ENCODE data around the gene DRD4.

Gene DRD4

DNA sequence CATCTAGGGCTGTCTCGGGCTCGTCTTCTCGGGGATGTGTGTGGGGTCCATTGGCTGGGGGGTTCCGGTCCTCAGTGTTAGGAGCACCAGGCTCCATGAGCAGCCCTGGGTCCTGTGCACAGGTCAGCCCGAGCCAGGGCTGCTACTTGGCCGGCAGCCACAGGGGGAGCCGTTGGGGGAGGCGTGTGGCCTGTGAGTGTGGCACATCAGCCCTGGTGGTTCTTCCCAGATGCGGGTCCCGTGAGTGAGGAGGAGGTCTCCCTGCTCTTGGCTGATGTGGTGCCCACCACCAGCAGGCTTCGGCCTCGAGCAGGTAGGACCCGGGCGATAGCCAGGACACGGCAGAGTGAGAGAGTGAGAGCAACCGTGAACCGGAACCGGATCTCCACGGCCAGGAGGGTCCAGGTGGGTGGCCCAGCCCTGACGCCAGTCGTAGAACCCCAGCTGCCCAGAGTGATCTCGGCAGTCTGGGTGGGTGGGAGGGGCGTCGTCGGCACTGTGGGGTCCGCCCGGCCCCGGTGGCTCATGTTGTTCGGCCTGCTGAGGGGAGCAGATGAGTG, 39.8 kb upstream of the DRD4 start:
- no peak overlapping the region for H3K27ac ChIP-seq (ENCODE audit: low read depth, low read length)
- H3K9me3 ChIP-seq (ENCODE audit: control insufficient read depth in 1 of 2, low read length in 2 of 2): no peaks in the 10 kb centered on the region
- no peak overlapping the region for H3K4me3 ChIP-seq (ENCODE audit: low read depth in 1 of 2, low read length in 2 of 2)
- no peaks in the 10 kb centered on the region for H3K27me3 ChIP-seq (ENCODE audit: control insufficient read depth in 1 of 2, insufficient read depth in 2 of 2, low read length in 2 of 2)
- no peaks in the 10 kb centered on the region for H3K4me1 ChIP-seq (ENCODE audit: control insufficient read depth in 1 of 2, insufficient read depth in 2 of 2, low read length in 2 of 2)
- peaks cover 48 to 85% of the 10 kb centered on the region in 2 donors for H3K36me3 ChIP-seq (ENCODE audit: control insufficient read depth in 1 of 2, insufficient read depth in 2 of 2, low read length in 2 of 2)
- H3K9ac ChIP-seq (ENCODE audit: low read depth in 1 of 2, low read length in 2 of 2): no peak overlapping the region

DNA sequence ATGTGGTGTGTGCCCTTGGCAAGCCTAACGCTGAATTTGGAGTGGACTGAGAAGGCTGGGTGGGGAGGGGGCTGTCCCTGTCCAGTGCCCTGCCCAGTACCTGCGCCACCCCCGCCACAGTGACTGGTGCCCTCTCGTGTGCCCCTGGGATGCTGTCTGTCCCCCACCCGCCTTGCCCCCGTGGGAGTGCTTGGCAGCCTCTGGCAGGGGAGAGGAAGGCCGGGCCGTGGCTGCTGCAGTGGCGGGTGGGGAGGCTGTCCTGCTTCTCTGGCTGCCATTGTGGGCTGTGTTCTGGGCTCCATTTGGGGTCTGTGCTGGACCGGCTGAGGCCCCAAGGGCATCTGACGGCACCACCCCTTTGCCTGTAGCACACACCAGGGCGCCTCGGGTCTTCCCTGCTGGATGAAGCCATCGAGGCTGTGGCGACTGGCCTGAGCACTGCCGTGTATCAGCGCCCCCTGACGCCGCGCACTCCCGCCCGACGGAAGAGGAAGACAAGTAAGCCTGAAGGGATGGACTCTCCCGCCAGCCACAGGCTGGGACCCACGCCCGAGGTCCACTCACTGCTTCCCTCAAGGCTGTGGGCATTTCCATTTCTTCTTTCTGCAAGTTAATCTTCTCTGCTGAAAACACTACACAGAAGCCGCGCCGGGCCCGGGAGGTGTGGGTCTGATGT, 38.9 kb upstream of the DRD4 start:
- Histone ChIP-seq H3K9me3 (ENCODE audit: control insufficient read depth in 1 of 2, low read length in 2 of 2) (no peaks in the 10 kb centered on the region), H3K9ac (ENCODE audit: low read depth in 1 of 2, low read length in 2 of 2) (no peak overlapping the region), H3K27me3 (ENCODE audit: control insufficient read depth in 1 of 2, insufficient read depth in 2 of 2, low read length in 2 of 2) (no peaks in the 10 kb centered on the region), H3K4me3 (ENCODE audit: low read depth in 1 of 2, low read length in 2 of 2) (no peak overlapping the region), H3K36me3 (ENCODE audit: control insufficient read depth in 1 of 2, insufficient read depth in 2 of 2, low read length in 2 of 2) (peaks cover 41 to 83% of the 10 kb centered on the region in 2 donors), H3K4me1 (ENCODE audit: control insufficient read depth in 1 of 2, insufficient read depth in 2 of 2, low read length in 2 of 2) (no peaks in the 10 kb centered on the region), H3K27ac (ENCODE audit: low read depth, low read length) (no peak overlapping the region)

DNA sequence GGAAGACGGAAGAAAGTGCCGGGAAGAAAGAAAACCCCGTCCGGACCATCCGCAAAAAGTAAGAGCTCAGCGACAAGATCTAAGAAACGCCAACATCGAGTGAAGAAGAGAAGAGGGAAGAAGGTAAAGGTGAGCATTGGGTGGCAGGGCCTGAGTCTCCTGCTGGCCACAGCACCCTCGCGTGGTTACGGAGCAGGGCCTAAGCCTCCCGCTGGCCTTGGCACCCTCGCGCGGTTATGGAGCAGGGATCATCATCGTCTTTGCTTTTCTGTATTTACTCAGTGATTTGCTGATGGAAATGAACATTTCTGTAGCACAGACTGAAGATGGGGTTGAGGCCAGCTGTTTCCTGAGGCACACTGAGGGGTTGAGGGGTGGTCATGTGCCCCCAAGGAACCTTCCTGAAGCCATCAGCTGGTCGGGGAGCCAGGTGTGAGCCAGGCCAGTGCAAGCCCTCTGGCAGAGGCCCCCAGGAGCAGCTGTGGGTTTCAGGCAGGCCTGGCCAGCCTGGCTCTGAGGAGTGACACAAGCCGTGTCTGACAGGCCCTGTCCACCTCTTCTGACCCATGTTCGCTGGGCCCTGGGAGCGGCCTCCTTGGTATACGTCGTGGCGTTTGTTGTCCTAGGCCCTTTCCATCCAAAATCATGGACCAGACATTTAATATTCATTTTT, 35.4 kb upstream of the DRD4 start:
- H3K4me3 ChIP-seq (ENCODE audit: low read depth in 1 of 2, low read length in 2 of 2): no peak overlapping the region
- no peaks in the 10 kb centered on the region for H3K4me1 ChIP-seq (ENCODE audit: control insufficient read depth in 1 of 2, insufficient read depth in 2 of 2, low read length in 2 of 2)
- no peaks in the 10 kb centered on the region for H3K9me3 ChIP-seq (ENCODE audit: control insufficient read depth in 1 of 2, low read length in 2 of 2)
- no peak overlapping the region for H3K27ac ChIP-seq (ENCODE audit: low read depth, low read length)
- no peaks in the 10 kb centered on the region for H3K27me3 ChIP-seq (ENCODE audit: control insufficient read depth in 1 of 2, insufficient read depth in 2 of 2, low read length in 2 of 2)
- H3K36me3 ChIP-seq (ENCODE audit: control insufficient read depth in 1 of 2, insufficient read depth in 2 of 2, low read length in 2 of 2): peaks cover 45 to 83% of the 10 kb centered on the region in 2 donors
- H3K9ac ChIP-seq (ENCODE audit: low read depth in 1 of 2, low read length in 2 of 2): no peak overlapping the region

DNA sequence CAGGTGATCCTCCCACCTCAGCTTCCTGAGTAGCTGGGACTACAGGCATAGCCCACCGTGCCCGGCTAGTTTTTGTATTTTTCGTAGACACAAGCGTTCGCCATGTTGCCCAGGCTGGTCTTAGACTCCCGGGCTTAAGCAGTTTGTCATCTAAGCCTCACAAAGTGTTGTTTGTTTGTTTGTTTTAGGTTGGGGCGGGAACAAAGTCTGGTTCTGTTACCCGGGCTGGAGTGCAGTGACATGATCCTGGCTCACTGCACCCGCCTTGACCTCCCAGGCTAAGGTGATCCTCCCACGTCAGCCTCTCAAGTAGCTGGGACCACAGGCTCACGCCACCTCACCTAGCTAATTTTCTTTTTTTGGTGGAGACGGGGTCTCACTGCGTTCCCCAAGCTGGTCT, 33.9 kb upstream of the DRD4 start:
- H3K9me3 ChIP-seq (ENCODE audit: control insufficient read depth in 1 of 2, low read length in 2 of 2): no peaks in the 10 kb centered on the region
- H3K36me3 ChIP-seq (ENCODE audit: control insufficient read depth in 1 of 2, insufficient read depth in 2 of 2, low read length in 2 of 2): peaks cover 50 to 84% of the 10 kb centered on the region in 2 donors
- H3K27ac ChIP-seq (ENCODE audit: low read depth, low read length): no peak overlapping the region
- H3K27me3 ChIP-seq (ENCODE audit: control insufficient read depth in 1 of 2, insufficient read depth in 2 of 2, low read length in 2 of 2): no peaks in the 10 kb centered on the region
- no peak overlapping the region for H3K4me3 ChIP-seq (ENCODE audit: low read depth in 1 of 2, low read length in 2 of 2)
- no peak overlapping the region for H3K9ac ChIP-seq (ENCODE audit: low read depth in 1 of 2, low read length in 2 of 2)
- H3K4me1 ChIP-seq (ENCODE audit: control insufficient read depth in 1 of 2, insufficient read depth in 2 of 2, low read length in 2 of 2): no peaks in the 10 kb centered on the region

DNA sequence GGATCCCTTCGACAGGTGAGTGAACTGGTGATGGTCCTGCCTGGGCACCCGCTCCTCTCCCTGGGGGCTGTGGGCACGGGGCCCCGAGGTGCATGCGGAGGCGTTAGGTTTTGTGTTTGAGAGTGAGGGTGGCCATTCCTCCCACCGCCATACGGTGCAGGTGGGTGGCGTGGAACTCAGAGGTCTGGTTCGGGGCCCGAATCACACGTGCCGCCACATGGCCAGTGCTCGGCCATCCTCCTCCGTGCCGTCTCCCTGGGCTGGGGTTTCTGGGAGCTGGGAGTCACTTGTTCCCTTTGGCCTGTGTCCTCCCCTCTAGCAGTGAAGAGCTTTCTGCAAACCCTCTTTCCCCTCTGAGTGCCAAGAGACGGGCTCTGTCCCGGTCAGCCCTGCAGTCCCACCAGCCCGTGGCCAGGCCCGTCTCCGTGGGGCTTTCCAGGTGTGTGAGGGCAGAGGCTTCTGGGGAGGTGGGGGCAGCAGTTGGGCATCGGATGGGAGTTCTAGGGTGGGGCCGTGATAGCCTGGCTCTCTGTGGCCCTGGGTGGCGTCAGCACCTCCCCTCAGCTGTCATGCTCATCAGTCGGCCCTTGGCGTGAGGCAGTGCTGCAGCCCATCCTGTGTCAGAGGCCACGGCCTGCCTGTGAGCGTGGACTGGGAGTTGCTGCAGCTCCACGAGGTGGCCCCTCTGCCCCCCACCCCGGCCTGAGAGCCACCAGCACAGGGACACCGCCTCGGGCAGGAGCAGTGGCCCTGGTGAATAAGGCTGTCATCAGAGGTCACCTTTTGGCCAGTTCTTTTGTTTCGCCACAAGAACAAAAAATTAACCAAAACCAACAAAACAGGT, 31.6 kb upstream of the DRD4 start:
- Histone ChIP-seq H3K27me3 (ENCODE audit: control insufficient read depth in 1 of 2, insufficient read depth in 2 of 2, low read length in 2 of 2) (no peaks in the 10 kb centered on the region), H3K36me3 (ENCODE audit: control insufficient read depth in 1 of 2, insufficient read depth in 2 of 2, low read length in 2 of 2) (peaks cover 58 to 90% of the 10 kb centered on the region in 2 donors), H3K9me3 (ENCODE audit: control insufficient read depth in 1 of 2, low read length in 2 of 2) (no peaks in the 10 kb centered on the region), H3K4me1 (ENCODE audit: control insufficient read depth in 1 of 2, insufficient read depth in 2 of 2, low read length in 2 of 2) (peaks cover 0 to 1% of the 10 kb centered on the region in 2 donors), H3K9ac (ENCODE audit: low read depth in 1 of 2, low read length in 2 of 2) (no peak overlapping the region), H3K4me3 (ENCODE audit: low read depth in 1 of 2, low read length in 2 of 2) (no peak overlapping the region), H3K27ac (ENCODE audit: low read depth, low read length) (no peak overlapping the region)

DNA sequence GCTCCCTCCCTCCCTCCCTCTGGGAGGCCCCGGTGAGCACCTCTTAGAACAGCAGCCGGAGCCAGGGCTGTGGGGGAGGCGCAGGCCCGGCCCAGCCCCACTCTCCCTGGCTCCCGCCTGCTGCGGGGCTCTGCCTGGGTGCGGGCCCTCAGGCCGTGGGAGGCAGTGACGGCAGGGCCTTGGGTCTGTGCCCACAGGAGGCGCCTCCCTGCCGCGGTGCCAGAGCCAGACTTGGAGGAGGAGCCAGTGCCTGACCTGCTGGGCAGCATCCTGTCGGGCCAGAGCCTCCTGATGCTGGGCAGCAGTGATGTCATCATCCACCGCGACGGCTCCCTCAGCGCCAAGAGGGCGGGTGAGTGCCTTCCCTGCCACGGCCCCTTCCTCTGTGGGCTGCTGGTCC, 30.8 kb upstream of the DRD4 start:
- Histone ChIP-seq H3K27me3 (ENCODE audit: control insufficient read depth in 1 of 2, insufficient read depth in 2 of 2, low read length in 2 of 2) (no peaks in the 10 kb centered on the region), H3K9me3 (ENCODE audit: control insufficient read depth in 1 of 2, low read length in 2 of 2) (no peaks in the 10 kb centered on the region), H3K4me3 (ENCODE audit: low read depth in 1 of 2, low read length in 2 of 2) (no peak overlapping the region), H3K9ac (ENCODE audit: low read depth in 1 of 2, low read length in 2 of 2) (no peak overlapping the region), H3K27ac (ENCODE audit: low read depth, low read length) (no peak overlapping the region), H3K4me1 (ENCODE audit: control insufficient read depth in 1 of 2, insufficient read depth in 2 of 2, low read length in 2 of 2) (peaks cover 5 to 8% of the 10 kb centered on the region in 2 donors), H3K36me3 (ENCODE audit: control insufficient read depth in 1 of 2, insufficient read depth in 2 of 2, low read length in 2 of 2) (peaks cover 64 to 93% of the 10 kb centered on the region in 2 donors)

DNA sequence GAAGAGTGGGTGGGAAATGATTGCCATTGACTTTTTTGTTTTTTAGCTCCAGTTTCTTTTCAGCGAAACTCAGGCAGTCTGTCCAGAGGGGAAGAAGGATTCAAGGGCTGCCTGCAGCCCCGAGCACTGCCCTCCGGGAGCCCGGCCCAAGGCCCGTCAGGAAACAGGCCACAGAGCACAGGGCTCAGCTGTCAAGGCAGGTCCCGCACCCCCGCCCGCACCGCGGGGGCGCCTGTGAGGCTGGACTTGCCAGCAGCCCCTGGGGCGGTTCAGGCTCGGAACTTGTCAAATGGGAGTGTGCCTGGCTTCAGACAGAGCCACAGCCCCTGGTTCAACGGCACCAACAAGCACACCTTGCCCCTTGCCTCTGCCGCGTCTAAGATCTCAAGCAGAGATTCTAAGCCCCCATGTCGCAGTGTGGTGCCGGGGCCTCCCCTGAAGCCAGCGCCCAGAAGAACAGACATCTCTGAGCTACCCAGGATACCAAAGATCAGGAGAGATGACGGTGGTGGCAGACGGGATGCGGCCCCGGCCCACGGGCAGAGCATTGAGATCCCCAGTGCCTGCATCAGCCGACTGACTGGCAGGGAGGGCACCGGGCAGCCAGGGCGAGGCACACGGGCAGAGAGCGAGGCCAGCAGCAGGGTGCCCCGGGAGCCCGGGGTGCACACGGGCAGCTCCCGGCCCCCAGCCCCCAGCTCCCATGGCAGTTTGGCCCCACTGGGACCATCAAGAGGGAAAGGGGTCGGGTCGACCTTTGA, 29.9 kb upstream of the DRD4 start:
- Histone ChIP-seq H3K9me3 (ENCODE audit: control insufficient read depth in 1 of 2, low read length in 2 of 2) (no peaks in the 10 kb centered on the region), H3K36me3 (ENCODE audit: control insufficient read depth in 1 of 2, insufficient read depth in 2 of 2, low read length in 2 of 2) (peaks cover 64 to 93% of the 10 kb centered on the region in 2 donors), H3K4me3 (ENCODE audit: low read depth in 1 of 2, low read length in 2 of 2) (no peak overlapping the region), H3K4me1 (ENCODE audit: control insufficient read depth in 1 of 2, insufficient read depth in 2 of 2, low read length in 2 of 2) (peaks cover 15% of the 10 kb centered on the region in 2 donors), H3K27me3 (ENCODE audit: control insufficient read depth in 1 of 2, insufficient read depth in 2 of 2, low read length in 2 of 2) (no peaks in the 10 kb centered on the region), H3K9ac (ENCODE audit: low read depth in 1 of 2, low read length in 2 of 2) (no peak overlapping the region), H3K27ac (ENCODE audit: low read depth, low read length) (no peak overlapping the region)

DNA sequence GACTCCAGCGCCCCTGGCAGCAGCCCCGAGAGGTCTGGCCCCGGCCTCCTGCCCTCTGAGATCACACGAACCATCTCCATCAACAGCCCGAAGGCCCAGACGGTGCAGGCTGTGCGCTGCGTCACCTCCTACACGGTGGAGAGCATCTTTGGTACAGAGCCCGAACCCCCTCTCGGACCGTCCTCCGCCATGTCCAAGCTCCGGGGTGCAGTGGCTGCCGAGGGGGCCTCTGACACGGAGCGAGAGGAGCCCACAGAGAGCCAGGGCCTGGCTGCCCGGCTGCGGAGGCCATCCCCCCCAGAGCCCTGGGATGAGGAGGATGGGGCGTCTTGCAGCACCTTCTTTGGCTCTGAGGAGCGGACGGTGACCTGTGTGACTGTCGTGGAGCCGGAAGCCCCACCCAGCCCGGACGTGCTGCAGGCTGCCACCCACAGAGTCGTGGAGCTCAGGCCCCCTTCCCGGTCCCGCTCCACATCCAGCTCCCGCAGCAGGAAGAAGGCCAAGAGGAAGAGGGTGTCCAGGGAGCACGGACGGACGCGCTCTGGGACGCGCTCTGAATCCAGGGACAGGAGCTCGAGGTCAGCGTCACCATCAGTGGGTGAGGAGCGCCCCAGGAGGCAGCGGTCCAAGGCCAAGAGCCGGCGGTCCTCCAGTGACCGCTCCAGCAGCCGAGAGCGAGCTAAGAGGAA, 29.0 kb upstream of the DRD4 start:
- Histone ChIP-seq H3K27ac (ENCODE audit: low read depth, low read length) (no peak overlapping the region), H3K4me3 (ENCODE audit: low read depth in 1 of 2, low read length in 2 of 2) (no peak overlapping the region), H3K4me1 (ENCODE audit: control insufficient read depth in 1 of 2, insufficient read depth in 2 of 2, low read length in 2 of 2) (peaks cover 24 to 25% of the 10 kb centered on the region in 2 donors)

DNA sequence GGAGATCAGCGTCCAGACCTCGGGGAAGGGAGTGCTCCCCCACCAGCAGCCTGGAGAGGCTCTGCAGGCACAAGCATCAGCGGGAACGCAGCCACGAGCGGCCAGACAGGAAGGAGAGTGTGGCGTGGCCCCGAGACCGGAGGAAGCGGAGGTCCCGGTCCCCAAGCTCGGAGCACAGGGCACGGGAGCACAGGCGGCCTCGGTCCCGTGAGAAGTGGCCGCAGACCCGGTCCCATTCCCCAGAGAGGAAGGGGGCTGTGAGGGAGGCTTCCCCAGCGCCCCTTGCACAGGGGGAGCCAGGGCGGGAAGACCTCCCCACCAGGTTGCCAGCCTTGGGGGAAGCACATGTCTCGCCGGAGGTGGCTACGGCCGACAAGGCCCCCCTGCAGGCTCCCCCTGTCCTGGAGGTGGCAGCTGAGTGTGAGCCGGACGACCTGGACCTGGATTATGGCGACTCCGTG, 28.2 kb upstream of the DRD4 start:
- Histone ChIP-seq H3K4me1 (ENCODE audit: control insufficient read depth in 1 of 2, insufficient read depth in 2 of 2, low read length in 2 of 2) (peaks cover 29% of the 10 kb centered on the region in 2 donors), H3K27ac (ENCODE audit: low read depth, low read length) (no peak overlapping the region), H3K9me3 (ENCODE audit: control insufficient read depth in 1 of 2, low read length in 2 of 2) (no peaks in the 10 kb centered on the region), H3K36me3 (ENCODE audit: control insufficient read depth in 1 of 2, insufficient read depth in 2 of 2, low read length in 2 of 2) (peaks cover 65 to 94% of the 10 kb centered on the region in 2 donors), H3K4me3 (ENCODE audit: low read depth in 1 of 2, low read length in 2 of 2) (no peak overlapping the region), H3K27me3 (ENCODE audit: control insufficient read depth in 1 of 2, insufficient read depth in 2 of 2, low read length in 2 of 2) (no peaks in the 10 kb centered on the region), H3K9ac (ENCODE audit: low read depth in 1 of 2, low read length in 2 of 2) (no peak overlapping the region)

More for the DNA sequence above, 29.0 kb upstream of the DRD4 start:
- no peaks in the 10 kb centered on the region for H3K9me3 ChIP-seq (ENCODE audit: control insufficient read depth in 1 of 2, low read length in 2 of 2)
- no peak overlapping the region for H3K9ac ChIP-seq (ENCODE audit: low read depth in 1 of 2, low read length in 2 of 2)
- H3K27me3 ChIP-seq (ENCODE audit: control insufficient read depth in 1 of 2, insufficient read depth in 2 of 2, low read length in 2 of 2): no peaks in the 10 kb centered on the region
- peaks cover 67 to 95% of the 10 kb centered on the region in 2 donors for H3K36me3 ChIP-seq (ENCODE audit: control insufficient read depth in 1 of 2, insufficient read depth in 2 of 2, low read length in 2 of 2)
